ENCODE data around the gene RNF224. TPM values are rescaled to one million over a fixed set of nuclear protein-coding genes. Genes with fewer than 3 reads are reported as not detected.

RNF224 gene
- polyA plus RNA-seq, 1 donor from 2014 or later: not detected

DNA sequence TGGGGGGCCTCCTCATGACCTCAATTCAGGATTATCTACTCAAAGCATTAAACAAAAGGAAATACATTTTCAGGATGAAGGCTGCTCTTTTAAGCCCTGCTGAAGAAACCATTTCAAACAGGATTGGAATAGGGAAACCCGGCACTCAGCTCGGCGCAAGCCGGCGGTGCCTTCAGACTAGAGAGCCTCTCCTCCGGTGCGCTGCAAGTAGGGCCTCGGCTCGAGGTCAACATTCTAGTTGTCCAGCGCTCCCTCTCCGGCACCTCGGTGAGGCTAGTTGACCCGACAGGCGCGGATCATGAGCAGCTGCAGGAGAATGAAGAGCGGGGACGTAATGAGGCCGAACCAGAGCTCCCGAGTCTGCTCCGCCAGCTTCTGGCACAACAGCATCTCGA, 22.6 kb upstream of the RNF224 start:
- no peak overlapping the region for H2AFZ ChIP-seq (ENCODE audit: low read depth, low read length)
- peaks cover 31% of the 10 kb centered on the region for H3K79me2 ChIP-seq (replicated peaks; ENCODE audit: insufficient read depth, low read length)

DNA sequence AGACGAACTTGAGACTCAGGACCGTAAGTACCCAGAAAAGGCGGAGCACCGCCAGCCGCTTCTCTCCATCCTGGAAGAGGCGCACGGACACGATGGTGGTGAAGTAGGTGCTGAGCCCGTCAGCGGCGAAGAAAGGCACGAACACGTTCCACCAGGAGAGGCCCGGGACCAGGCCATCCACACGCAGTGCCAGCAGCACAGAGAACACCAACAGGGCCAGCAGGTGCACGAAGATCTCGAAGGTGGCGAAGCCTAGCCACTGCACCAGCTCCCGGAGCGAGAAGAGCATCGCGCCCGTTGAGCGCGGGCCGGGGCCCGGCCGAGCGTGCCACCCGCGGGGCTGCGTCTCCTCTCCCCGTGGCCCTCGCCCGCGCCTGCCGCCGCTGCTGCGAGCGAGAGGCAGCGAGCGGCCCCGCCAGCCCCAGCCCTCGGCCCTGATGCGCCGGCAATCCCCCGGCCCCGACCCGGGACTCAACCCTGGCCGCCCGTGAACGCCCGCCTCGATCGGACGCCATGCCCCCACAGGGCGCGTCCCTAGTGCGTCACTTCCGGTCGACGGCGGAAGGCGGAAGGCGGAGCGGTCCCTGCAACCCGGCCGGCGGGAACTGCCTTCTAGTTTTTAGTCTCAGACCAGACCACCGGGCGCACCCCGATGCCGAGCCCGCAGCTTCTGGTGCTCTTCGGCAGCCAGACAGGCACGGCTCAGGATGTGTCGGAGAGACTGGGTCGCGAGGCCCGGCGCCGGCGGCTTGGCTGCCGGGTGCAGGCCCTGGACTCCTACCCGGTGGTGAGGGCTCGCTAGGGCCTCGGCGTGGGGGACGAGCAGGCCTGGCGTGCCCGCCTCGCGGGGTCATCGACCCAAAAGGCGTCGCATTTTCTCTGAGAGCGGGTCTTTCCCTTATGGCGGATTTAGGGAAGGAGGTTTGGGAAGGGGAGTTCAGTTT, 21.9 kb upstream of the RNF224 start, which contains the start of the genes NDOR1 and TMEM203:
Gene NDOR1, plus strand, starts transcription at position 575 of the 944 bp plus-strand sequence. Its CDS starts 78 bp downstream, at position 653.
Gene TMEM203, minus strand, starts transcription at position 523 of the 944 bp plus-strand sequence. Its CDS starts 234 bp downstream, at position 289.
- Histone ChIP-seq H3K36me3 (ENCODE audit: insufficient read depth, low read length) (no peaks in the 10 kb centered on the region), H4K20me1 (ENCODE audit: insufficient read depth) (no peaks in the 10 kb centered on the region), H3K27ac (ENCODE audit: low read length) (peak within 1 kb of the TSS; percentile 63), H3K9me2 (ENCODE audit: insufficient read depth, low read length) (no peaks in the 10 kb centered on the region), H3K9ac (ENCODE audit: low read length) (peak within 1 kb of the TSS; percentile 83), H2AFZ (ENCODE audit: low read depth, low read length) (peak within 1 kb of the TSS; percentile 69), H3K9me3 (ENCODE audit: low read length) (no peaks in the 10 kb centered on the region), H3K4me3 (ENCODE audit: low read length) (peak within 1 kb of the TSS; percentile 100), H3K27me3 (ENCODE audit: insufficient read depth, low read depth, low read length) (no peaks in the 10 kb centered on the region), H3K4me2 (ENCODE audit: low read length) (peak within 1 kb of the TSS; percentile 91), H3K79me2 (replicated peaks; ENCODE audit: insufficient read depth, low read length) (peaks cover 31% of the 10 kb centered on the region), H3F3A (ENCODE audit: insufficient read depth, low read length, poor library complexity, severe bottlenecking) (no peaks in the 10 kb centered on the region)
- TF ChIP-seq EP300 (conservative IDR thresholded peaks at IDR 0.05; ENCODE audit: poor library complexity, severe bottlenecking): peak; percentile 56
- peak; percentile 7 for TF ChIP-seq RAD21 (conservative IDR thresholded peaks at IDR 0.05)
- TF ChIP-seq EZH2 (IDR thresholded peaks at IDR 0.05; ENCODE audit: borderline replicate concordance, insufficient read depth, low read length, poor library complexity, severe bottlenecking): no peak
- TF ChIP-seq, protein P1, sequence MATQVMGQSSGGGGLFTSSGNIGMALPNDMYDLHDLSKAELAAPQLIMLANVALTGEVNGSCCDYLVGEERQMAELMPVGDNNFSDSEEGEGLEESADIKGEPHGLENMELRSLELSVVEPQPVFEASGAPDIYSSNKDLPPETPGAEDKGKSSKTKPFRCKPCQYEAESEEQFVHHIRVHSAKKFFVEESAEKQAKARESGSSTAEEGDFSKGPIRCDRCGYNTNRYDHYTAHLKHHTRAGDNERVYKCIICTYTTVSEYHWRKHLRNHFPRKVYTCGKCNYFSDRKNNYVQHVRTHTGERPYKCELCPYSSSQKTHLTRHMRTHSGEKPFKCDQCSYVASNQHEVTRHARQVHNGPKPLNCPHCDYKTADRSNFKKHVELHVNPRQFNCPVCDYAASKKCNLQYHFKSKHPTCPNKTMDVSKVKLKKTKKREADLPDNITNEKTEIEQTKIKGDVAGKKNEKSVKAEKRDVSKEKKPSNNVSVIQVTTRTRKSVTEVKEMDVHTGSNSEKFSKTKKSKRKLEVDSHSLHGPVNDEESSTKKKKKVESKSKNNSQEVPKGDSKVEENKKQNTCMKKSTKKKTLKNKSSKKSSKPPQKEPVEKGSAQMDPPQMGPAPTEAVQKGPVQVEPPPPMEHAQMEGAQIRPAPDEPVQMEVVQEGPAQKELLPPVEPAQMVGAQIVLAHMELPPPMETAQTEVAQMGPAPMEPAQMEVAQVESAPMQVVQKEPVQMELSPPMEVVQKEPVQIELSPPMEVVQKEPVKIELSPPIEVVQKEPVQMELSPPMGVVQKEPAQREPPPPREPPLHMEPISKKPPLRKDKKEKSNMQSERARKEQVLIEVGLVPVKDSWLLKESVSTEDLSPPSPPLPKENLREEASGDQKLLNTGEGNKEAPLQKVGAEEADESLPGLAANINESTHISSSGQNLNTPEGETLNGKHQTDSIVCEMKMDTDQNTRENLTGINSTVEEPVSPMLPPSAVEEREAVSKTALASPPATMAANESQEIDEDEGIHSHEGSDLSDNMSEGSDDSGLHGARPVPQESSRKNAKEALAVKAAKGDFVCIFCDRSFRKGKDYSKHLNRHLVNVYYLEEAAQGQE (IDR thresholded peaks at IDR 0.05; ENCODE audit: borderline replicate concordance): no peak
- TF ChIP-seq MXI1 (conservative IDR thresholded peaks at IDR 0.05; ENCODE audit: poor library complexity, severe bottlenecking): peak; percentile 96
- TF ChIP-seq SMC3 (conservative IDR thresholded peaks at IDR 0.05; ENCODE audit: poor library complexity): peak; percentile 6
- peak; percentile 54 for TF ChIP-seq TAF1 (IDR thresholded peaks at IDR 0.05; ENCODE audit: low read depth)
- TF ChIP-seq POLR2AphosphoS5 (IDR thresholded peaks at IDR 0.05): peak; percentile 95

More for the DNA sequence above, 22.6 kb upstream of the RNF224 start:
- Histone ChIP-seq H4K20me1 (ENCODE audit: insufficient read depth) (no peaks in the 10 kb centered on the region), H3K27ac (ENCODE audit: low read length) (peak overlapping the region; percentile 63), H3K9me2 (ENCODE audit: insufficient read depth, low read length) (no peaks in the 10 kb centered on the region), H3K9ac (ENCODE audit: low read length) (peak overlapping the region; percentile 83), H3K9me3 (ENCODE audit: low read length) (no peaks in the 10 kb centered on the region), H3K36me3 (ENCODE audit: insufficient read depth, low read length) (no peaks in the 10 kb centered on the region), H3K4me3 (ENCODE audit: low read length) (peak overlapping the region; percentile 100), H3K27me3 (ENCODE audit: insufficient read depth, low read depth, low read length) (no peaks in the 10 kb centered on the region), H3F3A (ENCODE audit: insufficient read depth, low read length, poor library complexity, severe bottlenecking) (no peaks in the 10 kb centered on the region), H3K4me2 (ENCODE audit: low read length) (peak overlapping the region; percentile 74)
- TF ChIP-seq SMC3 (conservative IDR thresholded peaks at IDR 0.05; ENCODE audit: poor library complexity) (no peak), POLR2AphosphoS5 (IDR thresholded peaks at IDR 0.05) (no peak), EZH2 (IDR thresholded peaks at IDR 0.05; ENCODE audit: borderline replicate concordance, insufficient read depth, low read length, poor library complexity, severe bottlenecking) (no peak), RAD21 (conservative IDR thresholded peaks at IDR 0.05) (no peak), MXI1 (conservative IDR thresholded peaks at IDR 0.05; ENCODE audit: poor library complexity, severe bottlenecking) (no peak), TAF1 (IDR thresholded peaks at IDR 0.05; ENCODE audit: low read depth) (no peak), EP300 (conservative IDR thresholded peaks at IDR 0.05; ENCODE audit: poor library complexity, severe bottlenecking) (no peak)
- TF ChIP-seq, protein P2, sequence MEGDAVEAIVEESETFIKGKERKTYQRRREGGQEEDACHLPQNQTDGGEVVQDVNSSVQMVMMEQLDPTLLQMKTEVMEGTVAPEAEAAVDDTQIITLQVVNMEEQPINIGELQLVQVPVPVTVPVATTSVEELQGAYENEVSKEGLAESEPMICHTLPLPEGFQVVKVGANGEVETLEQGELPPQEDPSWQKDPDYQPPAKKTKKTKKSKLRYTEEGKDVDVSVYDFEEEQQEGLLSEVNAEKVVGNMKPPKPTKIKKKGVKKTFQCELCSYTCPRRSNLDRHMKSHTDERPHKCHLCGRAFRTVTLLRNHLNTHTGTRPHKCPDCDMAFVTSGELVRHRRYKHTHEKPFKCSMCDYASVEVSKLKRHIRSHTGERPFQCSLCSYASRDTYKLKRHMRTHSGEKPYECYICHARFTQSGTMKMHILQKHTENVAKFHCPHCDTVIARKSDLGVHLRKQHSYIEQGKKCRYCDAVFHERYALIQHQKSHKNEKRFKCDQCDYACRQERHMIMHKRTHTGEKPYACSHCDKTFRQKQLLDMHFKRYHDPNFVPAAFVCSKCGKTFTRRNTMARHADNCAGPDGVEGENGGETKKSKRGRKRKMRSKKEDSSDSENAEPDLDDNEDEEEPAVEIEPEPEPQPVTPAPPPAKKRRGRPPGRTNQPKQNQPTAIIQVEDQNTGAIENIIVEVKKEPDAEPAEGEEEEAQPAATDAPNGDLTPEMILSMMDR (IDR thresholded peaks at IDR 0.05; ENCODE audit: poor library complexity, severe bottlenecking): no peak
- TF ChIP-seq, protein P1 (IDR thresholded peaks at IDR 0.05; ENCODE audit: borderline replicate concordance): no peak
